ENCODE measurements around the gene MTIF2.
"Not testable (repeated sequence)": the region's sequence is repeated elsewhere in the genome, so short reads cannot be mapped to it uniquely, and the experiment has no call there.

MTIF2 gene

GRCh38 chr2:55268907-55269644 lies at the start of gene MTIF2:
Gene MTIF2 (minus strand): TSS chr2:55269231. CDS start chr2:55263858, 5,373 bp downstream.
- peak; percentile 83 to 91 for DNase-seq (ENCODE audit: low read depth in 2 of 2)

GRCh38 chr2:55314985-55315384 lies 46.0 kb upstream of the MTIF2 start:
- DNase-seq (ENCODE audit: low read depth in 2 of 2): no peak

- DNase-seq (ENCODE audit: low read depth in 2 of 2): peak; percentile 1 to 2
Observed at GRCh38 chr2:55311444-55311870, 42.4 kb upstream of the MTIF2 start.

GRCh38 chr2:55309446-55309845 lies 40.4 kb upstream of the MTIF2 start:
- no peak for DNase-seq (ENCODE audit: low read depth in 2 of 2)

GRCh38 chr2:55302241-55302640 lies 33.2 kb upstream of the MTIF2 start:
- DNase-seq (ENCODE audit: low read depth in 2 of 2): no peak

- DNase-seq (ENCODE audit: low read depth in 2 of 2): no peak
Observed at GRCh38 chr2:55301277-55301676, 32.2 kb upstream of the MTIF2 start.

- DNase-seq (ENCODE audit: low read depth in 2 of 2): no peak
Observed at GRCh38 chr2:55296393-55296792, 27.4 kb upstream of the MTIF2 start.

- DNase-seq (ENCODE audit: low read depth in 2 of 2): no peak
Observed at GRCh38 chr2:55283083-55283482, 14.1 kb upstream of the MTIF2 start.

GRCh38 chr2:55282110-55282917 lies 13.3 kb upstream of the MTIF2 start:
- peak; percentile 71 to 81 for DNase-seq (ENCODE audit: low read depth in 2 of 2)

GRCh38 chr2:55280851-55281546 lies 12.0 kb upstream of the MTIF2 start:
- not testable (repeated sequence) for DNase-seq (ENCODE audit: low read depth in 2 of 2)

- not testable (repeated sequence) for DNase-seq (ENCODE audit: low read depth in 2 of 2)
Observed at GRCh38 chr2:55279859-55280424, 10.9 kb upstream of the MTIF2 start.

GRCh38 chr2:55279214-55279835 lies 10.3 kb upstream of the MTIF2 start:
- DNase-seq (ENCODE audit: low read depth in 2 of 2): not testable (repeated sequence)

GRCh38 chr2:55277310-55277709 lies 8.3 kb upstream of the MTIF2 start:
- DNase-seq (ENCODE audit: low read depth in 2 of 2): no peak

- DNase-seq (ENCODE audit: low read depth in 2 of 2): not testable (repeated sequence)
Observed at GRCh38 chr2:55274346-55274745, 5.3 kb upstream of the MTIF2 start.

- DNase-seq (ENCODE audit: low read depth in 2 of 2): no peak
Observed at GRCh38 chr2:55269645-55269990, 587 bp upstream of the MTIF2 start.

GRCh38 chr2:55268288-55268906 lies 634 bp downstream of the MTIF2 start:
- DNase-seq (ENCODE audit: low read depth in 2 of 2): no peak

- not testable (repeated sequence) for DNase-seq (ENCODE audit: low read depth in 2 of 2)
Observed at GRCh38 chr2:55259586-55259985, 9.4 kb downstream of the MTIF2 start.

GRCh38 chr2:55252832-55253231 lies 16.2 kb downstream of the MTIF2 start:
- DNase-seq (ENCODE audit: low read depth in 2 of 2): no peak

- DNase-seq (ENCODE audit: low read depth in 2 of 2): no peak
Observed at GRCh38 chr2:55247025-55247424, 22.0 kb downstream of the MTIF2 start.

GRCh38 chr2:55245411-55245810 lies 23.6 kb downstream of the MTIF2 start:
- DNase-seq (ENCODE audit: low read depth in 2 of 2): no peak

GRCh38 chr2:55242617-55243016 lies 26.4 kb downstream of the MTIF2 start:
- DNase-seq (ENCODE audit: low read depth in 2 of 2): no peak
